ENCODE results near the gene MED15.
"Not testable (repeated sequence)": the region's sequence is repeated elsewhere in the genome, so short reads cannot be mapped to it uniquely, and the experiment has no call there.

Gene MED15

DNA sequence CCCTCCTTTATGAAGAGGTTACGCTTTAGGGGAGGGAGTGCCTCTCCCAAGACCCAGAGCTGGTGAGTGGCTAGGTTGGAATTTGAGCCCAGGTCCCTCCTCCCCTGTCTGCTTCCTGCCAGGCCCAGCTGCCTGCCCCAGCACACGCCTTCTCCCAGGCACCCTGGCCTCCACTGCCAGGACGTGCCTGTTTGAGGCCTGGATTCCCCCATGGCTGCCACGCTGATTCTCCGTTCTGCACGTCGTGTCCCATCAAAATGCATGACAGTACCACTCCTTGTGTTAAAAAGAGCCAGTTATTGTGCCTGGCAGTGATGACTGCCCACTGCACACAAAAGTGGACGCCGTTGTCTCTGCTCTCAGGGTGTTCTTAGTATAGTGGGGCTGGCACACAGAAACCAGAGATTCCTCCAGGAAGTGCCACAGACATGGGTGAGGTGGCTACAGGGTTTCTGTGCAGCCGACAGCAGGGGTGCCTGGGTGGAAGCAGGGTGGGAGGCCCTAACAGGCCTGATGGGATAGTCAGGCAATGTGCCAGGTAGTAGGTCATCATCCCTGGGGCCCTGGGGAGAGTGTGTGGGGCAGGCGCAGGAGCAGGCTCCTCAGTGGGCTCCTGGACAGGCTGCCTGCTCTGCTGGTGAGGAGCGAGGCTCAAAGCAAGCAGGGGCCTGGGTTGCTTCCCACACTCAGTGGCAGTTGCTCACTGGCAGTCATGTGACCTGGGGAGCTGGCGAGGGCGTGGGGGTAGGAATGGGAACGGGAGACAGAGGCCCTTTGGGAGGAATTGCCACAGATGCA is 24.2 kb downstream of the MED15 start:
- DNase-seq (ENCODE audit: low spot score): no peak

DNA sequence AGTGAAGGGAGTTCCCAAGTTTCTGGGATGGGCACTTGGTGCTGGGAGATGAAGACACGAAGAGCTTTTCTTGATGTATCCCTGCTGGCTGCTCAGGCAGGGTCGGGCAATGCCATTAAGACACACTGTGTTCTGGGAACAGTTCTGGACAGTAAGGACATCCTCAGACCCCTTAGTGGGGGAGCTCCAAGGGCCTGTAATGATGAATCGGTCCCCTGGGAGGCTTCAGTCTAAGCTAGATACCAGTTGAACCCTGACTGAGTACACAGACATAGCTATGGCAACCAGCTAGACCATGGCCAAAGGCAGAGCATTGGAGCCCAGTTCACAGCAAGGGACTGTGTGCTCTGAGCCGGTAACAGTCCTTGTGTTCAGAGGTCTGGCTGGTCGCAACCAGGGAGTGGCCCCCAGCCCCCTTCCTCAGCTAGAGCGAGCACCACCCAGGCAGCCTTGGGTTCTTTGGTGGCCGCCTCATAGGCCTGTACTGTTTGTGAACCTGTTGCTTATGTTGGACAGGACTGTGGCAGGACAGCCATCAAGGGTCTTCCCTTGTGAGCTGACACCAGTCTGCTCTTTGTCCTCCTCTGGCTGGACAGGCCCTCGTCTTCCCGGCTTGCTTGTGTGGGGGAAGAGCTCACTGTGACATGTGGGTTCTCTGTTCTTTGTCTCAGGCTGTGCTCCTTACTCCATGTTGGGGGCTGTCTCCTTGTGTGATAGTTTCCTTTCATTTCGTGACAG is 25.0 kb downstream of the MED15 start:
- DNase-seq (ENCODE audit: low spot score): no peak

DNA sequence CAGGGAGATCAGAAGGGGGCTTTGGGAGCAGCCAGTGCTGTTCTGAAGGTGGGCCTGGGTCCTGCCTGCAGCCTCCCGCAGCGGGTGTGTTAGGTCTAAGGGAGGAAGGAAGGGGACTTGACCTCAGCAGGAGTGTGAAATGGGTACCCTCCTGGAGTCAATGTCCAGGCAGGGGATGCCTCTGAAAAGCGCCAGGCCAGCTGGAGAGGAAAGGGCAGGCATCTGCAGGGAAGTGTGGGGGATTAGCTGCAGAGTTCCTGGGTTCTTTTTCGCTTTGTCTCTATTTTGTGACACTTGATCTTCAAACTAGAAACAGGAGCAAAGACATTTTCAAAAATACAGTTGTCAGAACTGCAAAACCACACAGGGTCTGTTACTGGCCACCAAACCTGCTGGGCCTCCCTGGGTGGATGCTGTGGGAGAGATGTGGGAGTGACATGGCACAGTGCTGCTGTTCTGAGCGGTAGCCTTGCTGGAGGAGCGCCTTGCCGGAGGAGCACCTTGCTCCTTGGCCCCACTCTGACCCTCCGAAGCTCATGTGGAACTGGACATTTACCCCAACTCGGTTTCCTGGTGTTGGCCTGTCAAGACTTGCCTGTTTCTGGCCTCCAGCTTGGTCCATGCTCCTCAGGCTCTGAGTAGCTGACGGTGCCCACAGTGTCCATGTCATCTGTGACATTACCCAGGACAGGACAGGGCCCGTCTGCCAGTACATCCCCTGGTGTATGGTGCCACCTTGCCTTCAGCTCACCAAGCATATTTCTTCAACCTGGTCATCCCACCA is 25.9 kb downstream of the MED15 start:
- DNase-seq (ENCODE audit: low spot score): no peak

DNA sequence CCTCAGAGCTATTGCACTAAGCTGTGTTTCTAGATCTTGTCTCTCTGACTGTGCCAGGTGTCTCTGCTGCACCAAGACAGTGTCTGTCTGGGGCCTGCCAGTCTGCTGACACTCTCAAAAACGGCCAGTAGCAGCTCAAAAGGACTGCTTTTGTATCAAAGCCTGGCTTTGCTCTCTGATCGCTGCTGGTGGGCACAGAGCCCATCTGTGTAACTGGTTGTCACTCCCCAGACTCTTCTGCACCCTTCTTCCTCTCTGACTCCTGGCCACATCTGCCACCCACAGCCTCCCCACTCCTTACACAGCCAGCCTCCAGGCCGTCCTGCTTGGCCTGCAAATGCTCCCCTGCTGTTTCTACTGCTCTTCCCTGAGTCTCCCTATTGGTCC is 26.5 kb downstream of the MED15 start:
- no peak for DNase-seq (ENCODE audit: low spot score)

DNA sequence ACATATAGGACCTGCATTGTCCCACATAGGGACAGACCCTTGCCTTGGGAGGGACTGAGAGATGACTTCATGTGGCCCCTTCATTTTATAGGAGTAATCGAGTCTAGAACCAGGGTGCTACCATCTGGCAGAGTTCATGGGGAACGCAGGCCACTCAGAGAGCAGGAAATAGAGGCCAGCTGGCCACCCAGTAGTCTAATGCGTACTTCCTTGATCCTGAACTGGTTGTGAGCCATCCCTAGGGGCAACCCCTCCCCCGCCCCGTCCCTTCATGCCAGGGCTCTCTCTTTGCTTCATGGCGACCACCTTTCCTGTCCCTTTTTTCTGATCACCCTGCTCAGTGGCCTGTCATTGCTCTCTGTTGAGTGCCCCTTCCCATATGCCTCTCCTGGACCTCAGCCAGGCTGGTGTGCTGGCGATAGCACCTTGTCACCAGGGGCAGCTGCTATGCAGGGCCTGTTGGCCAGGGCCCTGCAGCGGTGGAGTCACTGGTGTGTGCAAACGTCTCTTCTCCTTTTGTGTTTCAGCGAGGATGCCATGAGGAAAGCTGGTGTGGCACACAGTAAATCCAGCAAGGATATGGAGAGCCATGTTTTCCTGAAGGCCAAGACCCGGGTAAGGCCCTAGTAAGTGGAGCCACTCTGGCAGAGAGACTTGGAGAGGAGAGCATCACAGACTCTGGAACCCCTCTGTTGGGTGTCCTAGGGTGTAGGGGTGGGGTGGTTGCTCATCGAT is 29.3 kb downstream of the MED15 start:
- no peak for DNase-seq (ENCODE audit: low spot score)

DNA sequence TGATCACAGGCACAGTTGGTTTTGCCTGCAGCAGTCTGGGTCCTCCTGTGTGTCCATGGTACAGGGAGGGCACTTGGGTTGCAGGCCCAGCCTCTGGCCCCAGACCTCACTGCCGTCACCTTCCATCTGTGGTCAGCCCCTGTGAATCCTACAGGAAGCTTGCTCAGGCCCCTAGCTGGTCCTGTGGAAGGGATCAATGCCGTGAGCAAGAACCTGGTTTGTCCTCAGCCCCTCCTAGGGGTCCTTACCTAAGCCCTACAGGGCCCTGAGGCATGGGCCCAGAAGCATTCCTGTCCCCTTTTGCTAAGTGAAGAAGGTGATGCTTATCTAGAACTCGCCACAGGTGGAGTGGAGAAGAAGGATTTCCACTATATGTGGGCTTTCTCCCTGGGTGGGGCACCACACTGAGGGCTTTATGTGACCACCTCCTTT is 29.9 kb downstream of the MED15 start:
- DNase-seq (ENCODE audit: low spot score): no peak

DNA sequence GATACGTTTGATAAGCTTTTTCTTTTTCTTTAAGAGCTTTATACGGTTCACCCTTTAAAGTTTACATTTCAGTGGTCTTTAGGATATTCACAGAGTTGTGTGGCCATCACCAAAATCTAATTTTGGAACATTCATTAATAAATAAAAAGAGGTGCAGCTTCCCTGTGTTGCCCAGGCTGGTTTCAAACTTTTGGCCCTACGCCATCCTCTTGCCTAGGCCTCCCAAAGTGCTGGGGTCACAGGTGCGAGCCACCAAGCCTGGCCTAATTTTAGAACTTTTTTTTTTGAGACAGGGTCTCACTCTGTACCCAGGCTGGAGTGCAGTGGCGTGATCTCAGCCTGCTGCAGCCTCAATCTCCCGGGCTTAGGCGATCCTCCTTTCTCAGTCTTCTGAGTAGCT is 30.6 kb downstream of the MED15 start:
- no peak for DNase-seq (ENCODE audit: low spot score)

DNA sequence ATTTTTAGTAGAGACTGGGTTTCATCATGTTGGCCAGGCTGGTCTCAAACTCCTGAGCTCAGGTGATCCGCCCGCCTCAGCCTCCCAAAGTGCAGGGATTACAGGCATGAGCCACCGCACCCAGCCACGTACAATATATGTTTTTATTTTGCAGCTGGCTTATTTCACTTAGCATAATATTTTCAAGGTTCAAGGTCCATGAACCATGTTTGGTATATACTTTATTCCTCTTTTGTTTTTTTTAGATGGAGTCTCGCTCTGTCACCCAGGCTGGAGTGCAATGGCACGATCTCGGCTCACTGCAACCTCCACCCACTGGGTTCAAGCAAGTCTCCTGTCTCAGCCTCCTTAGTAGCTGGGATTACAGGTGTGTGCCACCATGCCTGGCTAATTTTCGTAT is 31.5 kb downstream of the MED15 start:
- not testable (repeated sequence) for DNase-seq (ENCODE audit: low spot score)

DNA sequence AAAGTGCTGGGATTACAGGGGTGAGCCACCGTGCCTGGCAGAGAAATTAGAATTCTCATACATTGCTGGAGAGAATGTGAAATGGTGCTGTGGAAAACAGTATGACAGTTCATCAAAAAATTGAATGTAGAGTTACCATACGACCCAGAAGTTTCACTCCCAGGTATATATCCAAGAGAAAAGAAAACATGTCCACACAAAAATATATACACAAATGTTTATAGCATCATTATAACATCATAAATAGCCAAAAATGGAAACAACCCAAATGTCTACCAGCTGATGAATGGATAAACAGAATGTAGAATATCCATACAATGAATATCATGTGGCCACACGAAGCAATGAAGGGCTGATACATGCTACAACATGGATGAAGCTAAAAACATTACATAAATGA is 34.6 kb downstream of the MED15 start:
- DNase-seq (ENCODE audit: low spot score): no peak

DNA sequence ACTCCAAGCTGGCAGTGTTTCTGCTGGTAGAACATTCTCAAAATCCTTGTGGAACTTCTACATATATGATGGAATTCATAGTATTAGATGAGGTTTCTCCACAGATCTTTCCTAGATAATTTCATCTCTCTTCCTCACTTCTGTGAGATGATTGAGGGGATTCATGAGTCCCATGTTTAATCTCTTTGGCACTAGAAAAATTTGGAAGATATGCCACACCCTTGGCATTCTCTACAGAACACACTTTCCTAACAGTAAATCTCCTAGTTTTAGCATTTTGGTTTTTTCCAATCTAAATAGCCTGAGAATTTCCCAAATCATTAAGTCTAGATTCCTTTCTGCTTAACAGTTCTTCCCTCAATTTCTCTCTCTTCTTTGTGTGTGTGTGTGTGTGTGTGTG is 35.3 kb downstream of the MED15 start:
- no peak for DNase-seq (ENCODE audit: low spot score)

DNA sequence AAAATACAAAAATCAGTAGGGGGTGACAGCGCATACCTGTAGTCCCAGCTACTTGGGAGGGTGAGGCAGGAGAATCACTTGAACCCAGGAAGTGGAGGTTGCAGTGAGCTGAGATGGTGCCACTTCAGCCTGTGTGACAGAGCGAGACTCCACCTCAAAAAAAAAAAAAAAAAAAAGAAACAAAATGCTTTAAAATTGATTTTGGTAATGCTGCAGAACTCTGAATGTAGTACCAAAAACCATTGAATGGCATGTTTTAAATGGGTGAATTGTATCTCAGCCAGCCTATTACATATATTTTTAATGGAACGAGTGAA is 37.9 kb downstream of the MED15 start:
- DNase-seq (ENCODE audit: low spot score): not testable (repeated sequence)

DNA sequence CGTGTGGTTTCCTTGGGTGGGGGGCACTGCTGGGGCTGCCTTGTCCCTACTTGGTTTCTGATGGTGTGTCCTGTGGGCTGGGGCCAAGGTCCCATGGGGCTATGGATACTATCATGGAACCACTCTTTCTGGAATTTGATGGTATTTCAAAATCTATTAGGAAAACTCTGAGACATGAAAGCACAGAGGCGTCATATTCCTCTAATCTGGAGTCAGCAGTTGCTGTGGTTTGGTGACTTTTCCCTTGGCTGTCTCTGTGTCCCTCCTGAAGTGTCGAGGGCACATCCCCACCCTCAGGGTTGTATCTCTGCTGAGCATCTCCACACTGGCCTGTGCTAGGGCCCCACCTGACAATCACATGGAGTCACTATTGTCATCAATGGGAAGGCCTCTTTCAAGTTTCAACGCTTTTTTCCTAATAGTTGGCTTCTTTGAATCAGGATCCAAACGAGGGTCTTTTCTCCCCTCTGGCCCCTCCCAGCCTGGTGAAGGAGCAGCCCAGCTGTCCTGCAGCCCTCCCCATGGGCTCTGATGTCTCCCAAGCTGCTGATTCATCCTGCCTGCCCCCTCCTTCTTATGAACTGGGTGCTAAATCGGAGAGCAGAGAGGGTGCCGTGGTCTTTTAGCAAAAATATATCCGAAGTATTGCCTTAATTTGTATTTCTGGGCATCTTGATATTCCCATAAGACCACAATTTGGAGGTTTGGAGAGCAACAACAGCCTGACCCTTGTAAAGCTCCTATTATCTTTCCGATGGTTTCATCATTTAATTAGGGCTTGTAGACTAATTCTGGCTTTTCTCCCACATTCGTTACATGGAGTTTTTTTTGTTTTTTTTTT is 38.5 kb downstream of the MED15 start:
- no peak for DNase-seq (ENCODE audit: low spot score)

DNA sequence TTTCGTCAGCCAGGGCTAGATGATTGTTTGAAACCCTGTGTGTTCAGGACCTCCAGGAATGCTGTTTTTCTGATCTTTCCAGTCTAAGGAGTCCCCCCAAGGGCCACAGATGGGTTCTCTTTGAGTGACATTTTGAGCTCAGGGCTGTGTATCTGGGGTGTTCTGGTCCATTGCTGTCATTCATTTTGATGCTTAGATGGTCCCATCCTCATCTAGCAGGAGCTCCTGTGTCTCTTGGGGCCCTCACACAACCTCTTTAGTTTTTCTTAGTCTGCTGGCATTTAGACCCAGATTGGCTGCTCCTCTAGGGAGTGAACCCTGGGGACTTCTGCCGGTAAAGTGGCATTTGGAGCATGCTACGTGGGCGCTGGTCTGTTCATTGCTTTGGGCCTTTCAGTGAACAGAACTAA is 39.1 kb downstream of the MED15 start:
- DNase-seq (ENCODE audit: low spot score): no peak

DNA sequence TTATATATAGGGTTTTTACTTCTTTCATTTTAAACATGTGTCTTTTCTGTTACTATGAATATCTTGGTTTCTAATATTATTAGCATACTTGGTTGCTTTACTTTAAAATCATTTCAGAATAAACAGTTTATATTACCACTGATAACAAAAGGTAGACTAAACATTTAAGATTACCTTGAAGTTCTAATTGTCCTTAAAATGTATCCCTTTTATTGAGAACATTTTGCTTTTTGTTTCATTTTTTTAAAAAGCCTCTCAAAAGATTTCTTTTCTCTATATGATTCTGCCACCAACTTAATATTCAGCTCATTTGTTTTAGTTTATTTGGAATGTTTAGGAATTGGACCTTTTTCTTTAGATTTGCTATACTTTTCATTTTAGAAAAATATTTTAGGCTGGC is 39.6 kb downstream of the MED15 start:
- DNase-seq (ENCODE audit: low spot score): no peak

DNA sequence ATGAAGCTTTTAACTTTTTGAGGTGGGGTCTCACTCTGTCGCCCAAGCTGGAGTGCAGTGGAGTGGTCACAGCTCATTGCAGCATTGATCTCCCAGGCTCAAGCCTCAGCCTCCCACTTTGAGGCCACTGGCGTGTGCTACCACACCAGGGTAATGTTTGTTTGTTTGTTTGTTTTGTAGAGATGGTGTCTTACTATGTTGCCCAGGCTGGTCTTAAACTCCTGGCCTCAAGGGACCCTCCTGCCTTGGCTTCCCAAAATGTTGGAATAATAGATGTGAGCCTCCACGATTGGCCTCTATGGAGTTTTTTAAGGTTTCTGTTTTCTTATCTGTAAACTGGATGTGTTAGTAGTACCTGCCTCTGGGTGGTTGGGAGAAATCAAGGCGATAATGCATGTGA is 41.4 kb downstream of the MED15 start:
- no peak for DNase-seq (ENCODE audit: low spot score)

DNA sequence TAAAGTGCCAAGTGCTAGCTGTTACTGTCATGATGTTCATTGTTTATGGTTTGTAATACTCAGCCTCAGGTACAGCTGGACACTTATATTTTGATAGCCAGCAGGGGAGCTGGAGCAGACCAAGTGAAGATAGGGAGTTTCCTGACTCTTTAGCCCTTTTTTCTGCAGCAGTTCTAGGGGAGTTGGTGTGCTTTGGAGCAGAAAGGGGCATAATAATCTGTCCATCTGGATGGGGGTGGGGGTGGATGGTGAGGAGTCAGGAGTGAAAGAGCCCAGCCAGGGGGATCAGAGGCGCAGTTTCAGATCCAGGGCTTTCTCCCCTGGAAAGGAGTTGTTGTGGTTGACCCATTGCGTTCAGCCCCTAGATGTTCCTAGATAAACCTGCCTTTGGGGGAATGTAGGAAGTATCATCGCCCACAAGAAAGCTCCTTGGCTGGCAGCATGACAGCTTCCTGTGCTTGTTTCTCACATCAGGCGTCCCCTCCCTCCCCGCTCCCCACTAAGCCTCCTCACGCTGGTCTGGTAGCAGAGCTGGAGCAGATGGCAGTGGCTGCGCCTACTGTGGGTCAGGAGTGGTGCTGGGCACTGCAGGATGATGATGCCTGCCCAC is 41.9 kb downstream of the MED15 start:
- no peak for DNase-seq (ENCODE audit: low spot score)

DNA sequence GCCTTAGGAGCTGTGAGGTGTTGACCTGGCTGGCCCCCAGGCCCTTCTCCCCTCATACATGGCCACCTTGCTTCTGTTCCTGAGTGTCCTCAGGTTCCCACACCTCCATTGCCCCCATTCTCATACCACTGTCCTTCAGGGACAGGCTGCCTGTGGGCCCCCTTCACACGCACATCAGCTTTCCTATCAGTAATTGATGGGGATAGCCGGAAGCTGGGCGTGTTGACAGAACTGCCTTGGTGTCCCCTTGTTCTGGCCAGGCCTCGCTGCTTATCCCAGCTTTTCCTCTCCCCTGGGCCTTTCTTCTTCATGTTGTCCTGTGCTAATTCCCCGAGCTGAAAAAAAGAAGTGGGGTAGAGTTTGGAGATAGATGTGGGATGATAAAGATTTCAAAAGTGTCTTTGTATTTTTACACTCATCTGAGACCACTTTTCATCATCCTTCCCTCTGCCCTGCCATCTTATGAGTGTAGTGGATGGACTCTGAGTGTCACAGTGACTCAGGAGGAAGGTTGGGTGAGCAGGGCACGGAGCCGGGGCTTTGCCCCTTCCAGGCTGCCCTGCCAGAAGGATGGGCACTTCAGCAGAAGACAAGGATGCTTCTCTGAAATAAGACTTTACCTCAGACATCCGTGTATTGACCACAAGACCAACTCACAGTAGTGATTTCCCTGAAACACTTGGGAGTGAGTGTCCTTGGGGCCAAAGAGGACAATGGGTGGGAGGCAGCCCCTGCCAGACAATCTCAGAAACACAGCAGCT is 42.8 kb downstream of the MED15 start:
- no peak for DNase-seq (ENCODE audit: low spot score)

DNA sequence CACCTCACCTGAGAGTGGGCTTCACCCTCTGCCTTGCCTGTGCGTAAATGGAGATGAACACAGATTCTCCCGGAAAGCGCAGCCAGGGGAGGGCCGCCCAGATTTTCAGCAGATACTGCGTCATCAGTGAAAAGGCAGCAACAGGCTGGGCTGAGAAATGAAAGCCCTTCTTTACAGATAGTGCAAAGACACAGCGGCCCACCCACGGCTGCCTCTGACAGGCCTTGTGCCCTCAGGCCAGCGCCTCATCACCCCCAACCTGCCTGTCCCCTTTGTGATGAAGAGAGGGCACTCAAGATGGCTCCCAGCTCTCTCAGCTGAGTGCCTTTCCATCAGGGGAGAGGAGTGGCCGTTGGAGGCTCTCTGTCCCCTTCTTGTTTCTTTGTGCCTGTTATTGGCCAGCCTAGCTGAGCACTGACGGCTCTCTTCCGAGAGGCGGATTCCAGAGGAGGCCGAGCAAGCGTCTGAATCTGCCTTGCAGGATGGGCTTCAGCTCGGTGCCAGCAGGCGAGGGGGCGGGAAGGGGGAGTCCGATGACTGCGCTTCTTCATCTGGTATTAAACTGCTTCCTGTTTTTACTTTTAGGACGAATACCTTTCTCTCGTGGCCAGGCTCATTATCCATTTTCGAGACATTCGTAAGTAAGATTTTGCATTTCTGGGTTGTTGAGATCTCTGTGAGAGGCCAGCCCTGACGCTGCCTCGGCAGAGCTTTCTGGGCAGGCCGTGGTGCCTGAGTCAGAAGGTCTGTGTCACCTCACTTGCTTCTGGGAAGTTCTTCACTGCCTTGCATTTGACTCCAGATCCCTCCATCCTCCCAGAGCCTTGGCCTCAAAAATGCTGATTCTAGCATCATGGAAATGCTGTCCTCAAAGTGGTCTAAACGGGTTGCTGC is 43.7 kb downstream of the MED15 start:
- DNase-seq (ENCODE audit: low spot score): no peak

DNA sequence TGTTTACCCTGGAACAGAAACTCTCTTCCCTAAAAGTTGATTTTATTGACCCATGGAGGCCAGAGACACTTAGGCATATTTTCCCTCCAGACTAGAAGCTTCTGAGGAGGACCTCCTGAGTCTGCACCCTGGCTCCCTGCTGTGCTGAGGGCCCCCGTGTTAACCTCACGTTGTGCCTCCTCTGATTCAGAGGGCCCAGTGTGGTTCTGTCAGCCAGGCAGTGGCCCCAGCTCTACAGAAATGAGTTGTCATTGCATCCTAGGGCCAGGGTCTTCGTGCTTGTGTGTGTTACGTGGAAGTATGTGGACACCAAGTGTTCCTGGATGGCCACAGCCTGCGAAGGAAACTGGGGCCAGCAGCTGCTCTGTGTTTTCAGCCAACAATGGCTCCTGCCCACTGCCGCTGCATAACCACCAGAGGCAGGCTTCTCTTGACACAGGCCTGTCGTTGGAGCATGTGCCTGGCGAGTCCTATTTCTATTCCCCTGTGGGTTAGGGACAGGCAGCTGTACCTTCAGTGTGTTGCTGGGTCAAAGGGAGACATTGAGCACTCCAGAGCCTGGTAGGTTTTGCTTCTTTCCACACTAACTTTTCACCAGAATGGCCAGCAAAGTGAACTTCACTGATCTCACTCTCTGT is 44.5 kb downstream of the MED15 start:
- no peak for DNase-seq (ENCODE audit: low spot score)

Data from NAMALWA (cell line).